Suprapubic skin (tissue), 3 donors: ENCODE results near the gene SLC26A9.
"Not testable (repeated sequence)": the region's sequence is repeated elsewhere in the genome, so short reads cannot be mapped to it uniquely, and the experiment has no call there.

Source experiments
- POLR2A ChIP-seq, 2 donors: fragments of 450-650 bp; IDR thresholded peaks; one replicate each; pipeline ENCODE4 v1.6.1; 2017; ENCODE audit warnings: antibody characterized with exemption in 2 of 2, mild to moderate bottlenecking in 2 of 2, moderate library complexity in 2 of 2
- TF ChIP-seq, protein P1 (sequence below), 2 donors: fragments of 200-600 bp in 1 of 2; fragments of 450-650 bp in 1 of 2; sonication (generic) in 1 of 2; IDR thresholded peaks; one replicate each; pipeline ENCODE4 v1.5.1; 2016 to 2019; ENCODE audit warnings: antibody characterized with exemption in 2 of 2, mild to moderate bottlenecking in 1 of 2, moderate library complexity in 1 of 2

- TF ChIP-seq POLR2A (IDR thresholded peaks at IDR 0.05), result not testable (repeated sequence)
- TF ChIP-seq, protein P1, sequence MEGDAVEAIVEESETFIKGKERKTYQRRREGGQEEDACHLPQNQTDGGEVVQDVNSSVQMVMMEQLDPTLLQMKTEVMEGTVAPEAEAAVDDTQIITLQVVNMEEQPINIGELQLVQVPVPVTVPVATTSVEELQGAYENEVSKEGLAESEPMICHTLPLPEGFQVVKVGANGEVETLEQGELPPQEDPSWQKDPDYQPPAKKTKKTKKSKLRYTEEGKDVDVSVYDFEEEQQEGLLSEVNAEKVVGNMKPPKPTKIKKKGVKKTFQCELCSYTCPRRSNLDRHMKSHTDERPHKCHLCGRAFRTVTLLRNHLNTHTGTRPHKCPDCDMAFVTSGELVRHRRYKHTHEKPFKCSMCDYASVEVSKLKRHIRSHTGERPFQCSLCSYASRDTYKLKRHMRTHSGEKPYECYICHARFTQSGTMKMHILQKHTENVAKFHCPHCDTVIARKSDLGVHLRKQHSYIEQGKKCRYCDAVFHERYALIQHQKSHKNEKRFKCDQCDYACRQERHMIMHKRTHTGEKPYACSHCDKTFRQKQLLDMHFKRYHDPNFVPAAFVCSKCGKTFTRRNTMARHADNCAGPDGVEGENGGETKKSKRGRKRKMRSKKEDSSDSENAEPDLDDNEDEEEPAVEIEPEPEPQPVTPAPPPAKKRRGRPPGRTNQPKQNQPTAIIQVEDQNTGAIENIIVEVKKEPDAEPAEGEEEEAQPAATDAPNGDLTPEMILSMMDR (IDR thresholded peaks at IDR 0.05), result not testable (repeated sequence)
Observed at GRCh38 chr1:205892175-205892574, 51.1 kb downstream of the SLC26A9 start.
